HG03103 (cell line): Measurements from ENCODE around the gene PCSK6.
"Not testable (repeated sequence)": the region's sequence is repeated elsewhere in the genome, so short reads cannot be mapped to it uniquely, and the experiment has no call there.

Experiments
- ATAC-seq: cut with Tn5 transposase; IDR thresholded peaks from one replicate; pipeline ENCODE4 v1.9.1; 2021; ENCODE audit warnings: low read depth; ENCODE audit not compliant: unreplicated experiment

PCSK6 gene

DNA sequence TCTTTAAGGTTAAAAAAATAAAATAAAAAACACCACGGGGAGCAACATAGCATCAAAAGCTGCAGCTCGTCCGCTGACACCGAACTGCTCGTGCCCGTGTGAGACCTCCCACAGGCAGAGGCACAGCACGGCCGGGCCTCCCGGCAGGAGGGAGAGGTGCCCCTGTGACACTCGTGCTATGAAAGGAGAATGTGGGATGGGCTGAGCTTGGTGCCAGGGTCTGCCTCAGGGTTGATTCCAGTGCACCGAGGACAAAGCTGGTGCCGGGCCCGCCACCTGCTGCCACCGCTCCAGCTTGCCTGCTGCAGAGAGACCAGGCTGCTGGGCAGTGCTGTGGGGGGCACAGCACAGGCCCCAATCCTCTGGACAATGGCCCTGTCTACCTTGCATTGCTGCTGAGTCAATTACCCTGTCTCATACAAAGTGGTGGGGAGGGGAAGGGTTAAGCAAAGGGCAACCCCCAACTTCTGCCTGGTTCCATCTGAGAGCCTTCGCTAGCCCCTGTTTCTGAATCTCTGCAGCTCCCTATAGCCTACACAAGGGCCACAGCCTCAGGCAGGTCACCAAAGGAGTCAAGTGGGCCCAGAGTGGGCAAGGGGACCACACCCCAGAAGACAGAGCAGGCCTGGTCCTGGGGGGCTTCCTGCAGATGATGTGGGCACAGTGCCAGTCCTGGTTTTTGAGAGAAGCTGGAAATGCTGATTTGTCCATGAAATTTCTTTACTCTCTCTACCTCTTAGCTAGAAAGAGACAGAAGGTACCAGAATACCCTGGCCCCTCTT lies 120.5 kb downstream of the PCSK6 start:
- ATAC-seq, result no peak

- no peak for ATAC-seq
These were observed 121.3 kb downstream of the PCSK6 start for GRCh38 chr15:101368086-101368780.

- ATAC-seq, result no peak
These were observed 122.7 kb downstream of the PCSK6 start for GRCh38 chr15:101366853-101367252.

DNA sequence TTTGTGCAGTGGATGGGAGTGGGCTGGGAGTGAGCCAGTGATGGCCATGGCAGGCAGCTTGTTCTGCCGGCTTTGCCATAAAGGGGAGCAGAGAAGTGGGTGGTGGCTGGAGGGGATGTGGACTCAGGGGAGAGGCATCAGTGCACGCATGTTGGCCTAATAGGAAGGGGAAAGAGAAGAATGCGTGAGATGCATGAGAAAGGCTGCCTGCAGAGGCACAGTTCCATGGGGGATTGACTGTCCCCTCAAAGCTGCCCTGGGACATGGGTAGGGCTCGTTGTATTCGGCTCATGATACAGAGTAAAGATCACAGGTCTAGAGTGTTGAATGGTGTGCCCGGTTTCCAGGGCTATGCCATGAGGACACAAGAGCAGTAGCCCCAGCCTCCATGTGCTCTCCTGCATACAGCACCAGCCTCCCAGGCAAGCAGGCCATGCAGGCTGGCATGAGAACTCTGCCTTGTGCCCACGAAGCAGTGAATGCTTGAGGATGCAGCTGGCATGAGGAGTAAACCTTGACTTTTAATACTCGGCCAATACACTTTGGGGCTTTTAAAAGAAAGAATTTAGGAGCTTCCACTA lies 126.4 kb downstream of the PCSK6 start:
- ATAC-seq, result no peak

- no peak for ATAC-seq
These were observed 127.1 kb downstream of the PCSK6 start for GRCh38 chr15:101362359-101362758.

DNA sequence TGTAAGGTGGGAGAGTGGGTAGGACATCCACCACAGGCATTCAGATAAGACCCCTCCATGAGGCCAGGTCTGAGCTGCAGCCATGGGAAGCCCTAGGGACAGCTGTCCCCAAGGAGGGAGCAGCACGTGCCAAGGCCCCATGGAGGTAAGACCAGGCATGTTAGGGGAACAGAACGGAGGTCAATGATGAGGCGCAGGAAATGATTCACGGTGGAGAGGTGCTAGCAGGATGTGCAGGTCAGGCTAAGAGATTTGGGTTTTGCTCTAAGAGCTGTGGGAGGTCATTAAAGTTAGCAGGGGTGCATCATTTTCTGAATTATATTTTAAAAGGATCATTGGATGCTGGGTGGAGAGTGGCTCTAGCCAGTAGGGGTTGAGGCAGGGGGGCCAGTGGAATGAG lies 128.1 kb downstream of the PCSK6 start:
- ATAC-seq, result no peak

DNA sequence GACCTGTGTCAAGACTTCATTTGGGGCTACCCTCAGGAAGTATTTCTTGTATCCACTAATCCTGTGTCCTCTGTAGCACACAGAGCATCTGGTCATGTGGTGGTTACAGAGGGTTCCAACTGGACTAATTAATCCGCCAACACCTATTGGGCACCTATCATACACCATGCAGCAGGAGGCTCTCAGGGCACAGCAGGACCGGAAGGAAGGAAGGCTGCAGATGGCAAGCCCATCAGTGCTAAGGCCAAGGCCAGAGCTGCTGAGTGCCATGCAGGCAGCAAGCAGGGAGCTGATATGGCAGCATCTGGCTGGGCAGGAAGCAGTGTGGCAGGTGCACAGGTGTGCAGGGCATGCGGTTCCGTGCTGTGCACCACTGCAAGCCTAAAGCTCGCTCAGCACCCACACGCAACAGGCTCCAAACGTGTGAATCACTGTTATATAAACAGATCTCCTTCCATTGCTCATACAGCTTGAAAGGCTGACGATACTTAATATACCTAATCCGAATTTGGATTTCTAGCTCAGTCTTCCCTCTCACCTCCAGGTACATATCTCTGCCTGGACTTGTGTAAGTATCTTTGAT lies 130.1 kb downstream of the PCSK6 start:
- no peak for ATAC-seq

GRCh38 chr15:101358895-101359294 lies 130.6 kb downstream of the PCSK6 start:
- no peak for ATAC-seq

DNA sequence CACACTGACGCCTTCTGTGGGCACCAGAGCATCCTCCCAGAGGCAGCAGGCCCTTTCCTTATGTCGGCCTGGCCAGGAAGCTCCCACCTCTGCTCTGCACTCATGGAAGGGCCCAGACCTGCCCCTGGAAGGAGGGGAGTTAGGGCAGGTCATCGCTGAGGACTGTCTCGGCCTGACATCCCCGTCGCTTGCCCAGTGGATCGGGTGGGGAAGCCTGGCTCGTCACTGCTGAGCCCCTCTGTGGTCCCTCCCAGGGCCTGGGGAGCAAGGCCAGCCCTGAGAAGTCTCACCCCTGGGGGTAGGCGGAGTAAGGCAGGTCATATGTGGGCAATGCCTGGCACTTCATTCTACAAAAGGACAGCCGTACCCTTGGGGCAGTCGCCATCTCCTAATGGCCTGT lies 131.6 kb downstream of the PCSK6 start:
- no peak for ATAC-seq

- ATAC-seq, result no peak
These were observed 132.2 kb downstream of the PCSK6 start for GRCh38 chr15:101357333-101357732.

DNA sequence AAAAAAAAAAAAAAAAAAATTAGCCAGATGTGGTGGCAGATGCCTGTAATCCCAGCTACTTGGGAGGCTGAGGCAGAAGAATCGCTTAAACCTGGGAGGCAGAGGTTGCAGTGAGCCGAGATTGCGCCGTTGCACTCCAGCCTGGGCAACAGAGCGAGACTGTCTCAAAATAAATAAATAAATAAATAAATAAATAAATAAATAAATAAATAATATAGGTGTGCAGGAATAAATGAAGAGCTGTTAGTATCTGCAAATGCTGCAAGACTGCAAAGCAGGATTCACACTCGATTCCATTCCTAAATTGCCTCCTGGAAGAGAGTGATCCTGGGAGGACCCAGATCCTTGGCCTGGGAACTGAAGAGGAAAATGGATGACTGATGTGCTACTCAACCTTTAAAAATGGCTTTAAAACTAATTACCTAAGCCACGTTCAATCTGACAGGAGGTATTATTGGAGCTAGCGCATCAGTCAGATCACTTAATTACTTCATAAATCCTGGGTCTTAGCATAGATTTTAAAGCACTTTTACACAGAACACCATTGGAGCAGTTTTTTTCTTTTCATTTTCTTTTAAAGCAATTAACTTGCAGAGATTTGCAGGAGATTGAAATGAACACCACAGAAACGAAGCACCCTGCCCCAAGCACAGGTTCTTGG lies 132.9 kb downstream of the PCSK6 start:
- ATAC-seq, result not testable (repeated sequence)

DNA sequence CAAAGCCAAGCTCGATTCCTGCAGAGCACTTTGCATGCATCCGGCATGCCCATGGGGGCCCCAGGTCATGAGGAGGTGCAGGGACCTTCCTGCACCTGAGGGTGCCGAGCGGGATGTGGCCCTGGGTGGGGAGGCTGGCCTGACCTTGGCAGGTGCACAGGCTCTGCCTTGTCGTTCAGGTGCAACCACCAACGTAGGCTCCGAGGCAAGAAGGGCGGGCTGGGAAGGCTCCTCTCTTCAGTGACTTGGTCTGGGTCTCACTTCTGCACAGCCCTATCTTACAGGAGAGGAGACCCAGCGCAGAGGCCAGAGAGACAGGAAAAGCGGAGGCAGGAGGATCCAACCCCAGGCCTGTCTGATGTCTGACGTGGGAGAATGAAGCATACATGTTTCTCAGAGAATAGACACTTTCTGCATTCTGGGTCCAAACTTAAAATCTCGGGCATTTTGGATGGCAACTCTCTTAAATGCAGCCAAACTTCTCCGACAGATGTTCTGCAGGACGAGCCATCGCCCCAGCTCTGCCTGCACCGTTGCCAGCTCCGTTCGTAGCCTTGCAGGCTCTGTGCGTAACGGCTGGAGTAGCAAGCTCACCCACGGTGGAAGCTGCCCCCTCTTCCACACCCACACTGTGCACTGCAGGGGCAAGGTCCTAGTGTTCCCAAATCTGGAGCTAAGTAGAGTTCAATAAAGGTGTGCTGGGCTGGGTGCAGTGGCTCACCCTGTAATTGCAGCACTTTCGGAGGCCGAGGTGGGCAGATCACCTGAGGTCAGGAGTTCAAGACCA lies 133.6 kb downstream of the PCSK6 start:
- ATAC-seq, result no peak

DNA sequence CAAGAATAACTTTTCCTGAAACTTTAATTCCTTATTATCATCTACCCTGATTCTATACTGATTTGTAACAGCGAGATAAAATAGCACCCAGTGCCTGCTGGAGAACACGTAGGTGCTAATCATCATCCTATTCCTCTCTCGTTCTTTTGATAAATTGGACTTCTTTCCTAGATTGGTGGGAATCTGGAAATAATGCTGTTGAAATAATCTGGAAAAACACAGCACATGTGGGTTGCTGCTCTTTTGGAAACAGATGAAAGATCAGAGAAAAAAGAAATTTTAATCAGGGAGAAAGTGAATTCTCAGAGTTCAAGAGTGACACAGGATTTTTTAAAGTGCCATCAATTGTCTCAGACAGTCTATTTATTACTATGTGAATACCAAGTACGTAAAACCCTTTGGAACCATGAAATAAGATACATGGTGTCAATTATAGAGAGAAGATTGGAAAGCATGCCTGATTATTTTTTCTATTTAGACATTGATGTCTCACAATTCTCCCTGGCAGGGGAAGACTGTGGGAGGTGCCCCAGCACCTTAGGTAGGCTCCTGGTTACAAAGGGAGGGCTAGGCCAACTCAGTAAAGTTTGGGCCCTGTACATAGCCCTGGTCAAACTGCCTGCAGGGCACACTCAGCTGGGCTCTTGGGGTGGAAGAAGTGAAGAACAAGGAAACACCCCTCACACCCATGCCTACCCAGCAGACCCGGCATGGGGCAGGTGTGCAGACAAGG lies 134.4 kb downstream of the PCSK6 start:
- no peak for ATAC-seq

DNA sequence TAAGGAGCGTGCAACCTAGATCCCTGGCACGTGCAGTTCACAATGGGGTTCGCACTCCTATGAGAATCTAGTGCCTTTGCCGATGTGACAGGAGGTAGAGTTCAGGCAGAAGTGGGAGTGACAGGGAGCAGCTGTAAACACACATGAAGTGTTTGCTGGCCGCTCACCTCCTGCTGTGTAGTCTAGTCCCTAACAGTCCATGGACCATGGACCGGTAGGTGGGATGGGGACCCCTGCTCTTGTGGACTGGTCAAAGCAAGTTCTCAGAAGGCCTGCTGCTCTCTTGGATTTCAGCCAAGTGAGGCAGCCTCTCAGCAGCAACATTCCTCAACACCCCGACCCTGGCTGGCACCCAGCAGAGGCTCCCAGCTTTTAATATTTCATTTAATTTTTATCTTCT lies 136.3 kb downstream of the PCSK6 start:
- no peak for ATAC-seq

- no peak for ATAC-seq
These were observed 137.8 kb downstream of the PCSK6 start for GRCh38 chr15:101351736-101352135.

- no peak for ATAC-seq
These were observed 140.2 kb downstream of the PCSK6 start for GRCh38 chr15:101349047-101349951.

DNA sequence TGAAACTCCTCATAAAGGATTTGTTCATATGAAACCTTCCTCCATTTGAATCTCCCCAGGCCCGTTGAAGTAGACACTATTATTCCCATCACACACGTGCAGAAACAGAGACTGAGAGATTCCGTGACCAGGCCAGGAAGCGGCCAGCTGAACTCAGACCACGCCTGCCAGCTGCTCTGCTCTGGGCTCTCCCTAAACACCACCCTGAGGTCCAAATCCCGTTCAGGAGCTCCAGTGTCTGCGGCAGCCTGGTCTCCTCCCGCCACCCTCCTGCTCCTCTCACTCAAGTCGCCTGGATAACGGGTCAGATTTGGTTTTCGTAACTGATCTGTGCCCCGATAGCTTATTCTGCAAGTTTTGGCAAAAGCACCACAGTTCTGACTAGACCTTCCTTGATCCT lies 140.9 kb downstream of the PCSK6 start:
- no peak for ATAC-seq

DNA sequence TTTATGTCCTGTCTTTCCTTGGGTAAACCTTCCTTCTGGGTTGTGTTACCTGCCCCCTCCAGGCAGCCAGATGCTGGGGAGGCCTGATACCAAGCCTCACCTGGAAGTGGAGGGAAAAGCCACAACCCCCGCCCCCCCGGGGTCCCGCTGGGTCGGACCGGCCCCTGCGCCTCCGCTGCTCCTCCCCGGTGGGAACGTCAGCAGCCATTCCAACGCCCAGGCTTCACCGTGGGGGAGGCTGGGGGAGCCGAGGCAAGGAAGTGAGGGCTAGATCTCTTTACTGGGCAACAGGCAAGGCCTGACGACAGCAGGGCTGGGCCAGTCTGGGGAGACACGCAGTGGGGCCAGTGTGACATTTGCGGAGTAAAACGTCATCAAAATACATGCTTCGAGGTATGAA lies 141.5 kb downstream of the PCSK6 start:
- ATAC-seq, result no peak
